HTERT RPE-1 (cell line): ENCODE results near the gene SPARC.

Experiments used
- in situ Hi-C: fragments of 300-500 bp; cut with MboI; formaldehyde crosslinking; loops from 4 replicates; pipeline ENCODE4 v1.14.3; 2020; ENCODE audit warnings: low sequenced_read_pairs

Gene SPARC

GRCh38 chr5:151628112-151628823, 58.4 kb downstream of the SPARC start:
- in situ Hi-C loops, result no loop called here

GRCh38 chr5:151627650-151628049, 59.1 kb downstream of the SPARC start:
- in situ Hi-C loops, result no loop called here

DNA sequence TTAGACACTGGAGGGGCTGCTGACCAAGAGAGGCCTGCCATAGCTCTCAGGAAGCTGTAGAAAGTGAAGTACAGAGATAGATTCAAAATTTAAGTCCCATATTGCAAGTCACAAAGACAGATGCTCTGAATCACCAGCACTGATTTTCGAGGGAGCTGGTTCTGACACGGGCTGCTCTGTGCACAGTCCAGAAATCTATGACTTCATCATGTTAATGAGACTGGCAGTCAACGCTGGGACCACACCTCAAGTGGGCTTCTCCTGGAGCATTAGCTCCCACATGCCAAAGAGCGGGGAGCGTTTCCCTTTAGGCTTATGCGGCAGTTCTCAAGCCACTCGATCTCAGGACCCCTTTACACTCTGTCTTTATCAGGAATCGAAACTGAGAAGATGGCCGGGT, 61.4 kb downstream of the SPARC start:
- in situ Hi-C loops, result no loop called here

DNA sequence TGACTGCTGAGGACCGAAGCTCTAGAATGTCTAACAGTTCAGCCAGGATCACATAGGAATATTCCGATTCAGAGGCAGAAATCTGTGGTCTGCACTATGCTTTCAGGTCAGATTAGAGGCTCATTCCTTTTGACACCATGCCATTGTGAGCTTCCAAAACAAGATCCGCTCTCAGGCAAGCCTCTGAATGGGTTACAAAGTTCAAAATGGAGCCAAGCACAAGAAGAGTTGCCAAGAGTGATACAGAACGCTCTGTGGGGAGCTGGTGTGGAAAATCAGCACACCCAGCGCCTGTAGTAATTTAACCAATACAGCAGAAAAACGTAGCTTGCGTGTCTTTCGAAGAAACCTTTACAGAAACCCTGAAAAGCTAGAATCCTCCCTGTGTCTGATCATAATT, 62.2 kb downstream of the SPARC start:
- in situ Hi-C loops, result no loop called here

DNA sequence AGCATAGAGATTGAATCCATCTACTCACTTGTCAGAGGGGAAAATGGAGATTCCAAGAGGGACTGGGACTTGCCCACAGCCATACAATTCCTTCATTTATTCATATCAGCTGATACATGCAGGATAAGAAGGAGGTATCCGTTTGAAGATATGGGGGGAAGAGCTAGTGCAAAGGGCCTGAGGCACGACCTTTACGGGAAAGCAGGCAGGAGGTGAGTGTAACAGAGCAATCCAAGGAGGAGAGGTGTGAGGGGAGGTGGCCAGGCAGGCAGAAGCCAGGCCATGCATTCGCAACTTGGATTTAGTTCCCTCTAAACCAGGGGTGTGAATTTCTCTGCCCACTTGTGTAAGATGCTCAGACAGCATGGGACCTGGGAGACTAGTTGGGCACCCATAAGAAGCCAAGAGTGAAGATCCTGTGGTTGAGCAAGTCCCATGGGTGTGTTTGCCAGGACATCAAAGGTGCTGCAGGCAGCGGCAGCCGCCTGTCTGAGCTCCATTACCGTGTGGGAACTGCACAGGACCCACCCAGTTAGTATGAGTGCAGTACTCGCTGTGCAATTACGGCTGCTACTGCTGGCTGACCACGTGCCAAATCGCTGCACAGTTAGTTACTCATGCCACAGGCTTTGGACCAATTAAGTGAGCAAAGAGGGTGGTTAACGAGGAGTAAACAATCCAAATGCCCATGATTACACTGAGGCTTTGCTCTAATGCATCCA, 64.2 kb downstream of the SPARC start:
- in situ Hi-C loops, result no loop called here

DNA sequence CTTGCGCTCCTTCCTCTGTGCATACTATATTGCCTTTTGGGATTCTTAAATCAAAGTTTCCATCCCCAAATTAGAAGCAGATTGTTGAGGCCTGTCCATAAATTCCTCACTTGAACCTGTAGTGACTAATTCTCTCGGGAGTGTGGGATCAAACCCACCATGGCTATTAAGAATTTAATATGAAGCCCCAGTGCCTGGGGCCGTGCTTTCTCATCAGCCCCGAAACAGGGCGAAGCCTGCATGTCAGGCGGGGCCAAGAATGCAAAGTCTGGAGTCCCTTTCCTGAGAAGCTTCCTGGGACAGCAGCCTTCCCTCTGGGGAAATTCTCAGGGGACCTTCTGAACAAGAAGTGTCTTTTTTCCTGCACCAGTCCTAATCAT, 66.3 kb downstream of the SPARC start:
- in situ Hi-C loops, result no loop called here

GRCh38 chr5:151619812-151620460, 66.8 kb downstream of the SPARC start:
- in situ Hi-C loops, result no loop called here

- in situ Hi-C loops, result no loop called here
These were observed 67.8 kb downstream of the SPARC start for GRCh38 chr5:151618907-151619306.

- in situ Hi-C loops, result no loop called here
These were observed 68.6 kb downstream of the SPARC start for GRCh38 chr5:151617841-151618710.

- in situ Hi-C loops, result no loop called here
These were observed 69.3 kb downstream of the SPARC start for GRCh38 chr5:151617383-151617840.

GRCh38 chr5:151615431-151615830, 71.3 kb downstream of the SPARC start:
- in situ Hi-C loops, result no loop called here

DNA sequence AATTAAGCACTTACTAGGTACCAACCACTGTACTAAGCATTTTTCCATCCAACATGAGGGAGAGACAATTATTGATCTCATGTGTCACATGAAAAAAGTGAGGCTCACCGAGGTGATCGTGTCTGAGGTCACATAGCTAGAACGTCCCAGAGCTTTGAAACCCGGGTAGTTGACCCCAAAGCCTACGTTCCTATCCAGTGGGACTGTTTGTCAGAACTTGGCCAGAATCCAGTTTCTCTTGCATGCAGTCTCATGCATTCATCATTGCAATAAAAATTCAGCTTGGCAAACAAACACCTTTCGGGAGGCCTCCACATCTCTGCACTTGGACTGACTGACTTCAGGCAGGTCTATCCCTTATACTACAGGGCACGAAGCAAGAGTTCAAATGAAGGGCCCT, 72.2 kb downstream of the SPARC start:
- in situ Hi-C loops, result no loop called here

- in situ Hi-C loops, result no loop called here
These were observed 73.9 kb downstream of the SPARC start for GRCh38 chr5:151612689-151613427.

GRCh38 chr5:151611127-151611775, 75.5 kb downstream of the SPARC start:
- in situ Hi-C loops, result no loop called here
